ENCODE measurements around the gene SLC49A3. TPM values are rescaled to one million over a fixed set of nuclear protein-coding genes. Genes with fewer than 3 reads are reported as not detected.
A peak's percentile ranks its signal among the peaks of the same experiment; 100 is the strongest.

The SLC49A3 gene
- total and polyA plus RNA-seq, 2 of the 13 experiments (the other 11 are each of a cell fraction or from before 2014, with no cell fraction given): 0.07 to 0.17 TPM

- TF ChIP-seq HDAC6 (IDR thresholded peaks at IDR 0.05; ENCODE audit: low read depth, low read length) (no peak), ZNF235 (CRISPR knock-in tag; IDR thresholded peaks at IDR 0.05; ENCODE audit: borderline replicate concordance) (no peak), GMEB2 (CRISPR knock-in tag; IDR thresholded peaks at IDR 0.05; ENCODE audit: low read depth) (no peak), PLSCR1 (CRISPR knock-in tag; IDR thresholded peaks at IDR 0.05; ENCODE audit: borderline replicate concordance) (no peak), TRIM24 (CRISPR knock-in tag; IDR thresholded peaks at IDR 0.05) (no peak), ZNF256 (CRISPR knock-in tag; conservative IDR thresholded peaks at IDR 0.05) (no peak), MXD3 (CRISPR knock-in tag; IDR thresholded peaks at IDR 0.05) (no peak; the same call in 1 of the 2 replicates), NRL (CRISPR knock-in tag; IDR thresholded peaks at IDR 0.05; ENCODE audit: borderline replicate concordance) (no peak), HNRNPUL1 (IDR thresholded peaks at IDR 0.05; ENCODE audit: low read depth, low read length) (no peak), FOXA1 (IDR thresholded peaks at IDR 0.05) (no peak), FOXA1 (CRISPR knock-in tag; IDR thresholded peaks at IDR 0.05) (no peak), ZKSCAN1 (IDR thresholded peaks at IDR 0.05; ENCODE audit: low read length) (no peak), BHLHE40 (IDR thresholded peaks at IDR 0.05; ENCODE audit: low read length) (no peak), RAD51 (IDR thresholded peaks at IDR 0.05; ENCODE audit: borderline replicate concordance) (no peak), ETS1 (CRISPR knock-in tag; IDR thresholded peaks at IDR 0.05) (no peak), NR2C2 (CRISPR knock-in tag; IDR thresholded peaks at IDR 0.05; ENCODE audit: borderline replicate concordance) (no peak), ZNF629 (CRISPR knock-in tag; conservative IDR thresholded peaks at IDR 0.05) (no peak; the same call in 1 of the 2 replicates), SALL1 (CRISPR knock-in tag; IDR thresholded peaks at IDR 0.05) (0 out of 2 replicates have a peak, but pooled peaks have one; percentile 33), JUN (CRISPR knock-in tag; IDR thresholded peaks at IDR 0.05) (peak; percentile 58; the same call in 1 of the 2 replicates), MLLT10 (CRISPR knock-in tag; IDR thresholded peaks at IDR 0.05) (no peak), HMGXB3 (CRISPR knock-in tag; IDR thresholded peaks at IDR 0.05; ENCODE audit: borderline replicate concordance) (no peak), HNRNPL (IDR thresholded peaks at IDR 0.05; ENCODE audit: low read depth, low read length) (no peak), HDAC2 (CRISPR knock-in tag; IDR thresholded peaks at IDR 0.05) (no peak)
Observed at GRCh38 chr4:673349-674091, 15.4 kb downstream of the SLC49A3 start (continued).
